ENCODE data around the gene E4F1. TPM values are rescaled to one million over a fixed set of nuclear protein-coding genes. Genes with fewer than 3 reads are reported as not detected.

Gene E4F1
- total and polyA plus RNA-seq, 2 of the 8 experiments (the other 6 are each of a cell fraction or from before 2014, with no cell fraction given), result 22.2 to 27.0 TPM

GRCh38 chr16:2260250-2260649 is 36.9 kb downstream of the E4F1 start (continued):
- TF ChIP-seq CHD7 (IDR thresholded peaks at IDR 0.05; ENCODE audit: insufficient replicate concordance, low read length) (no peak), CEBPB (IDR thresholded peaks at IDR 0.05; ENCODE audit: low read depth, low read length) (no peak), KDM1A (IDR thresholded peaks at IDR 0.05; ENCODE audit: borderline replicate concordance, low read length) (no peak), POLR2A (IDR thresholded peaks at IDR 0.05; ENCODE audit: control extremely low read depth in 1 of 2, low read depth in 2 of 2, low read length in 2 of 2) (no peak), HDAC2 (IDR thresholded peaks at IDR 0.05; ENCODE audit: borderline replicate concordance in 1 of 2, low read depth in 2 of 2, low read length in 2 of 2) (no peak)
